Measurements from ENCODE around the gene TMTC2.

The TMTC2 gene

GRCh38 chr12:82690006-82690405 lies 3.3 kb downstream of the TMTC2 start:
- TF ChIP-seq CEBPB (IDR thresholded peaks at IDR 0.05) (no peak), TCF12 (IDR thresholded peaks at IDR 0.05; ENCODE audit: low read depth) (no peak), ZBTB7A (IDR thresholded peaks at IDR 0.05; ENCODE audit: low read depth) (no peak), TEAD4 (IDR thresholded peaks at IDR 0.05) (no peak), YY1 (IDR thresholded peaks at IDR 0.05; ENCODE audit: low read depth) (no peak), CREB1 (IDR thresholded peaks at IDR 0.05; ENCODE audit: low read depth) (no peak), USF1 (IDR thresholded peaks at IDR 0.05) (no peak), EGR1 (IDR thresholded peaks at IDR 0.05) (no peak), FOXM1 (IDR thresholded peaks at IDR 0.05; ENCODE audit: borderline replicate concordance, low read depth) (no peak), TAF1 (IDR thresholded peaks at IDR 0.05; ENCODE audit: low read depth) (no peak), REST (IDR thresholded peaks at IDR 0.05; ENCODE audit: low read depth) (no peak), RAD21 (IDR thresholded peaks at IDR 0.05; ENCODE audit: low read depth) (no peak), MAX (IDR thresholded peaks at IDR 0.05) (no peak), NFIC (IDR thresholded peaks at IDR 0.05) (no peak), EP300 (IDR thresholded peaks at IDR 0.05; ENCODE audit: borderline replicate concordance) (no peak)

DNA sequence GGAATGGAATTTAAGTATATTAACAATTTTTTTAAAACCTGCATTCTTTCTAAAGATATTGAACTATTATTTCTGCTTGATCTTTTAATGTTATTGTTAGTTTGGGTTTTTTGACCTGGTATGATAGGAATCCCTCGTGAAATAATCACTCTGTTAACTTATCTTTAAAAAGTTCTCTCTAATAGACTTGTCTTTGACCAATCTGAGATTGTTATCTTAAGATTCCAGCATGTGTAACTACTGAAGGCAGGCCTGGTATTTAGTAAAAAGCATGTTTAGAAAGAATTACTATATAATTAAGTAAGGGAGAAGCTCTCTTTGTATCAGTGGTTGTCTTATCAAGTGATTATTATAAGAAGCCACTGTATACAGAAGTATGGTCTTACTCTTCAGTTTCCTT lies 4.8 kb downstream of the TMTC2 start:
- no peak for TF ChIP-seq MAX (IDR thresholded peaks at IDR 0.05)
- no peak for TF ChIP-seq EGR1 (IDR thresholded peaks at IDR 0.05)
- TF ChIP-seq REST (IDR thresholded peaks at IDR 0.05; ENCODE audit: low read depth), result no peak
- no peak for TF ChIP-seq TAF1 (IDR thresholded peaks at IDR 0.05; ENCODE audit: low read depth)
- no peak for TF ChIP-seq TEAD4 (IDR thresholded peaks at IDR 0.05)
- no peak for TF ChIP-seq YY1 (IDR thresholded peaks at IDR 0.05; ENCODE audit: low read depth)
- no peak for TF ChIP-seq NFIC (IDR thresholded peaks at IDR 0.05)
- no peak for TF ChIP-seq TCF12 (IDR thresholded peaks at IDR 0.05; ENCODE audit: low read depth)
- no peak for TF ChIP-seq ZBTB7A (IDR thresholded peaks at IDR 0.05; ENCODE audit: low read depth)
- no peak for TF ChIP-seq FOXM1 (IDR thresholded peaks at IDR 0.05; ENCODE audit: borderline replicate concordance, low read depth)
- TF ChIP-seq CEBPB (IDR thresholded peaks at IDR 0.05), result no peak
- no peak for TF ChIP-seq EP300 (IDR thresholded peaks at IDR 0.05; ENCODE audit: borderline replicate concordance)
- TF ChIP-seq CREB1 (IDR thresholded peaks at IDR 0.05; ENCODE audit: low read depth), result no peak

DNA sequence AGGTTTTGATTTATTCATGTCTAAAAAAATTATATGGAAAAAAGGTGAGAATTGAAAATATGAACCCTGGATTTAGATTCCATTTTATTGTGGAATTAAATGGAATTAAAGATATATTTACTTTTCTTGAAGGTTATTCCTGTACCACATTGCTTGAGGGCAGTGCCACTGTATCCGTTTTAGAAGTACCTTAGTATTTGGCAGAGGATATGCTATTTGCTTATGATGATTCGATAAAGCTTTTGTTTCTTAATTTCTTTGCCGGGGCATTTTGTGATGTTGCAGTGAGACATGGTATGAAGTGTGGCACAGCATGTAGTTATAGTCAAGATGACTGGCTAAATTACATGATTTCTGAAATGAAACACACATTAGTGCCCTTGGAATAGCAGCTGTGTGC lies 7.6 kb downstream of the TMTC2 start:
- no peak for TF ChIP-seq CREB1 (IDR thresholded peaks at IDR 0.05; ENCODE audit: low read depth)
- no peak for TF ChIP-seq NFIC (IDR thresholded peaks at IDR 0.05)
- no peak for TF ChIP-seq USF1 (IDR thresholded peaks at IDR 0.05)
- TF ChIP-seq RAD21 (IDR thresholded peaks at IDR 0.05; ENCODE audit: low read depth), result no peak
- TF ChIP-seq YY1 (IDR thresholded peaks at IDR 0.05; ENCODE audit: low read depth), result no peak
- no peak for TF ChIP-seq TCF12 (IDR thresholded peaks at IDR 0.05; ENCODE audit: low read depth)
- no peak for TF ChIP-seq TAF1 (IDR thresholded peaks at IDR 0.05; ENCODE audit: low read depth)
- TF ChIP-seq ZBTB7A (IDR thresholded peaks at IDR 0.05; ENCODE audit: low read depth), result no peak
- TF ChIP-seq REST (IDR thresholded peaks at IDR 0.05; ENCODE audit: low read depth), result no peak
- TF ChIP-seq MAX (IDR thresholded peaks at IDR 0.05), result no peak
- TF ChIP-seq EP300 (IDR thresholded peaks at IDR 0.05; ENCODE audit: borderline replicate concordance), result no peak
- no peak for TF ChIP-seq CEBPB (IDR thresholded peaks at IDR 0.05)

- TF ChIP-seq RAD21 (IDR thresholded peaks at IDR 0.05; ENCODE audit: low read depth) (no peak), TCF12 (IDR thresholded peaks at IDR 0.05; ENCODE audit: low read depth) (no peak)
These were observed 8.3 kb downstream of the TMTC2 start for GRCh38 chr12:82694970-82695369.
